GM12892 (cell line): ENCODE data around the gene CCR6.
A peak's percentile ranks its signal among the peaks of the same experiment; 100 is the strongest.

ENCODE experiments used
- DNase-seq: peaks from one replicate; pipeline ENCODE4 v3.0.0; 2011; ENCODE audit not compliant: insufficient read length
- FAIRE-seq: peaks from 2 replicates; lab custom pipeline; 2011; peaks lifted over from hg19 to GRCh38; lab: Jason Lieb, UNC
- POLR2A ChIP-seq: IDR thresholded peaks from 2 replicates; pipeline ENCODE4 v1.6.1; 2011; ENCODE audit warnings: low read depth, low read length, control low read depth
- POLR2AphosphoS5 ChIP-seq: IDR thresholded peaks from 2 replicates; pipeline ENCODE4 v1.6.1; 2011; ENCODE audit warnings: low read depth, low read length, control low read depth
- TAF1 ChIP-seq: IDR thresholded peaks from 2 replicates; pipeline ENCODE4 v1.6.1; 2011; ENCODE audit warnings: low read depth, mild to moderate bottlenecking, control low read depth, low read length, borderline replicate concordance

The CCR6 gene

DNA sequence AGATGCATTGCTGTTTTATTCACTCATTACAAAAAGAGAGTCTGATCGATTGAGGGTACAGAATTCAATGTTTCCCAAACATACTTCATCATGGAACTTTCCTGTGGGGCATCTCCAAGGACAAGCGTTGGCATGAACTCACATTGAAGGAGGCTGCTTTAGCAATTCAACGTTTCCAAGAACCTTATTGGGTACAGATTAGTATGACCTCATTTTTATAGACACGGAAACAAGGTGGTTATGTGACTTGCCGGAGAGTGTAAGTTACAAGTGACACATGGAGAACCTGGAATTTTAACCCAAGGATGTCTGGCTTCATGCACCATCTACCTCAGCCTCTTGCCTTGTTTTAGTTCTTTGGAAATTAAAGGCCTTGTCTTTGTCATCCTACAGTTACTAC, 26.1 kb downstream of the CCR6 start:
- no peak for FAIRE-seq
- TF ChIP-seq TAF1 (no peak), POLR2A (no peak)

GRCh38 chr6:167150941-167151549, 28.1 kb downstream of the CCR6 start:
- DNase-seq (no peak), FAIRE-seq (peak; percentile 95)
- no peak for TF ChIP-seq TAF1

More for the DNA sequence above, 26.1 kb downstream of the CCR6 start:
- DNase-seq, result no peak

- FAIRE-seq, result no peak
- TF ChIP-seq POLR2A (no peak), POLR2AphosphoS5 (no peak), TAF1 (no peak)
- DNase-seq, result no peak
Observed at GRCh38 chr6:167151648-167152047, 28.8 kb downstream of the CCR6 start.

DNA sequence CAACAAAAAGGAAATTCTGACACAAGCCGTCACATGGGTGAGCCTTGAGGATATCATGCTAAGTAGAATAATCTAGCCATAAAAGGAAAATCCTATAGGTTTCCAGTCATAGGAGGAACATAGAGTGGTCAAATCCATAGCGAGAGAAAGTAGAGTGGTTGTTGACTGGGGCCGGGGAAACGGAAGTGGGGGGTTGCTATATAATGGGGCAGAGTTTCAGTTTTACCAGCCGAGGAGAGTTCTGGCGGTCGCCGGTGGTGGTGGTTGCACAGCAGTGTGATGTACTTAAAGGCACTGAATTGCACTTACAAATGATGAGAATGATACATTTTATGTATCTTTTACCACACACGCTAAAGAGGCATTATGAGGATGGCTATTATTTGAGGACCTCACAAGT, 30.0 kb downstream of the CCR6 start:
- DNase-seq (no peak), FAIRE-seq (no peak)
- TF ChIP-seq POLR2A, result peak; percentile 64; the same call in 1 of the 2 replicates
- TF ChIP-seq TAF1, result no peak
- TF ChIP-seq POLR2AphosphoS5, result peak; percentile 62; the same call in 1 of the 2 replicates

DNA sequence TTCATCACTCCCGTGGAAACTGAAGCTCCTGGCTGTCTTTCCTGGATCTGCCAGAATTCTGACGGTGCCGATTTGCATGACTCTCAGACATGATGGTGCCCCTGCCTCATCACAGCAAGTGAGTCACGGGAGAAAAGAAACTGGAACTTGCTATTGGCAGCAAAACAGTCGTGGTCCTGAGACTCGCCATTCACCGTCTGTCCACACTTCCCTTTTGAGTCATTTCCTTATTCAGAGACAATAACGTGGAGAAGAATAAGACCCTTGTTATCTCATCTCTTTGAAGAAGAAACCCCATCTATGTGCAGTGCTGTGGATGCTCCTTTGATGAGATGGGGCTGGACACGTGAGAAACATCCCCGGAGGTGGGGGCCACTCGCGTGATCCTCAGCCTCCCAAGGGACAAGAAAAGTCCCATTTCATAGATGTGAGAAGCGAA, 30.6 kb downstream of the CCR6 start:
- FAIRE-seq (peak; percentile 94), DNase-seq (peak; percentile 56)
- TF ChIP-seq POLR2AphosphoS5, result no peak
- TF ChIP-seq TAF1, result no peak
- TF ChIP-seq POLR2A, result no peak

DNA sequence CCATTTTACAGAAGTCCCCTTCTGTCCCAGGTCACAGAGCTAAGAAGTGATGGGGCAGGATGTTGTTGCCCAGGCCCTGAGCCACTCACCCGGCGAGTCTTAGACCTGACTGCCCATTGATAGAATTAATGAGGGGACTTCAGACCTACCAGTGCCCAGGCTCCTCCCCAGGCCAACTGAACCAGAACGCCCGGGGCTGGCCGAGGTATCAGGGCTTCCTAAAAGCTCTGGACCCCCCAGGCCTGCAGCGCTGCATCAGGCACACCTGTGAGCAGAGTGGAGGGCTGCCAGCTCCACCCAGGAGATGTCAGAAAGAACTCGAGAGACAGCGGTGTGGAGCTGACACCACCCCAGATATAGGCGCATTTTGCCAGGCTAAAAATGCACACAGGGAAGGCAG, 31.4 kb downstream of the CCR6 start:
- FAIRE-seq, result no peak
- TF ChIP-seq POLR2AphosphoS5, result no peak
- no peak for TF ChIP-seq TAF1
- no peak for TF ChIP-seq POLR2A
- DNase-seq, result no peak

DNA sequence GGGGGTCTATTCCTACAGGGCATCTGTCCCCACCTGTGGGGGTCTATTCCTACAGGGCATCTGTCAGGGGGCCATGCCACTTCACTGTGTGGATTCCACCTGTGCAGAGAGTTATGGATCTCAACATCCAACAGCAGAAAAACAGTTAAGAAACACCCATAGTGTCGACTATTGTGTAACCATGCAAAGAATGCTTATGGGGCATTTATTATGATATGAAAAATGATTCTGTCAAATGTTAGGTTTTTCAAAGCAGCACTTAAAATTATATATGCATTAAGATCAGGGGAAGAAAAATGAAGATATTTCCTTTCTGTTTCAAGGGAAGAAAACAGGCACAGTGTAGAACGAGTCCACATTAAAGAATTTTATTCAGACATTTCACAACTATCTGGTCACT, 32.0 kb downstream of the CCR6 start:
- DNase-seq (no peak), FAIRE-seq (no peak)
- TF ChIP-seq POLR2A (no peak), POLR2AphosphoS5 (no peak)

GRCh38 chr6:167157414-167157813, 34.5 kb downstream of the CCR6 start:
- no peak for TF ChIP-seq TAF1
- TF ChIP-seq POLR2A, result no peak
- FAIRE-seq, result no peak

GRCh38 chr6:167157863-167158262, 35.0 kb downstream of the CCR6 start, which contains the start of gene GPR31:
GPR31 (minus strand) TSS chr6:167157980; CDS start chr6:167157831, 149 bp downstream.
- FAIRE-seq, result no peak
- TF ChIP-seq TAF1, result no peak
- no peak for TF ChIP-seq POLR2AphosphoS5
- no peak for TF ChIP-seq POLR2A
- no peak for DNase-seq

More at GRCh38 chr6:167157414-167157813, 34.5 kb downstream of the CCR6 start:
- no peak for DNase-seq

DNA sequence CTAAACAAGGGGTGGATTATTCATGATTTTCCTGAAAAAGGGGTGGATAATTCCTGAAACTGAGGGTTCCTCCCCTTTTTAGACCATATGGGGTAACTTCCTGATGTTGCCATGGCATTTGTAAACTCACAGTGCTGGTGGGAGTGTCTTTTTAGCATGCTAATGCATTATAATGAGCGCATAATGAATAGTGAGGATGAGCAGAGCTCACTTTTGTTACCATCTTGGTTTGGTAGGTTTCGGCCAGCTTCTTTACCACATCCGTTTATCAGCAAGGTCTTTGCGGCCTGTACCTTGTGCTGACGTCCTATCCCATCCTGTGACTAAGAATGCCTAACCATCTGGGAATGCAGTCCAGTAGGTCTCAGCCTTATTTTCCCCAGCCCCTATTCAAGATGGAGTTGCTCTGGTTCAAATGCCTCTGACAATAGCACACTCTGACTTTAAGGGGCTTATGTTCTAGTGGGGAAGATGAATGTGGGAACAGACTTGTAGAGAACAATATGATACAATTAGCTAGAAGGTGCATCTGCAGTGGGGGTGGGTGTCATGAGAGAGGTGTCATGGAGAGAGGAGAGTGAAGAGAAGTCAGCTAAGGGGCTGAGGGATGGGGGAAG, 39.1 kb downstream of the CCR6 start:
- DNase-seq (no peak), FAIRE-seq (no peak)
- TF ChIP-seq POLR2AphosphoS5, result no peak
- no peak for TF ChIP-seq POLR2A
- TF ChIP-seq TAF1, result no peak

- TF ChIP-seq TAF1 (no peak), POLR2A (no peak), POLR2AphosphoS5 (no peak)
- FAIRE-seq, result no peak
Observed at GRCh38 chr6:167162591-167162990, 39.7 kb downstream of the CCR6 start.

GRCh38 chr6:167163476-167164011, 40.6 kb downstream of the CCR6 start:
- TF ChIP-seq POLR2AphosphoS5, result no peak
- no peak for TF ChIP-seq POLR2A
- TF ChIP-seq TAF1, result no peak
- no peak for FAIRE-seq
- no peak for DNase-seq

More at GRCh38 chr6:167162591-167162990, 39.7 kb downstream of the CCR6 start:
- no peak for DNase-seq
